ENCODE results near the gene C20orf173. TPM values are rescaled to one million over a fixed set of nuclear protein-coding genes. Genes with fewer than 3 reads are reported as not detected.
"Not testable (repeated sequence)": the region's sequence is repeated elsewhere in the genome, so short reads cannot be mapped to it uniquely, and the experiment has no call there.

C20orf173 gene
- total and polyA plus RNA-seq, 8 donors: not detected

DNA sequence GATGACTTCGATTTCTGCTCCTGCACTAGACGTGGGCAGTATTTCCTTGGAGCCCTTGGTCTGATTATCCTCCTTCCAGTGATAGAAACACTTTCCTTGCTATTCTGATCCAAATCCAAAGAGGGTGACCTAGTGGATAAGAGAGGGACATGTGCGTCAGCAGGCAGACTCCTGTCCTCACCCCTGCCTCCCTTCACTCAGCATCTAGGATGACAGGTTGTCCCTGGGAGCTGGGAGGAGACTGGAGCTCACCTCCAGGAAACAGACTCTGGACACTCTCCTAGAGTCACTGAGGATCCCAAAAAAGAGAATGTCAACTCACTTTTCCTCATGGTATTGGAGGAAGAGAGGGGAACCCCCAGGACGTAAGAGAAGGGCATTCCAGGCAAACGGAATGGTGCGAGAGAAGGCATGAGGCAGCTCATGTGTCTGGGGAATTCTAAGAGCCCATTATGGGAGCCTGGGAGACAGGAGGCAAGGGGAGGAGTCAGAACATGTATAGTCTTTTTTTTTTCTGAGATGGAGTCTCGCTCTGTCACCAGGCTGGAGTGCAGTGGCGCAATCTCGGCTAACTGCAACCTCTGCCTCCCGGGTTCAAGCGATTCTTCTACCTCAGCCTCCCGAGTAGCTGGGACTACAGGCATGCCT is 2.2 kb downstream of the C20orf173 start:
- Histone ChIP-seq H3K36me3 (no peaks in the 10 kb centered on the region), H3K9me3 (no peaks in the 10 kb centered on the region), H3K27ac (no peak overlapping the region), H3K4me3 (no peak overlapping the region), H3K4me1 (no peaks in the 10 kb centered on the region), H3K27me3 (no peaks in the 10 kb centered on the region)
- TF ChIP-seq, protein P1, sequence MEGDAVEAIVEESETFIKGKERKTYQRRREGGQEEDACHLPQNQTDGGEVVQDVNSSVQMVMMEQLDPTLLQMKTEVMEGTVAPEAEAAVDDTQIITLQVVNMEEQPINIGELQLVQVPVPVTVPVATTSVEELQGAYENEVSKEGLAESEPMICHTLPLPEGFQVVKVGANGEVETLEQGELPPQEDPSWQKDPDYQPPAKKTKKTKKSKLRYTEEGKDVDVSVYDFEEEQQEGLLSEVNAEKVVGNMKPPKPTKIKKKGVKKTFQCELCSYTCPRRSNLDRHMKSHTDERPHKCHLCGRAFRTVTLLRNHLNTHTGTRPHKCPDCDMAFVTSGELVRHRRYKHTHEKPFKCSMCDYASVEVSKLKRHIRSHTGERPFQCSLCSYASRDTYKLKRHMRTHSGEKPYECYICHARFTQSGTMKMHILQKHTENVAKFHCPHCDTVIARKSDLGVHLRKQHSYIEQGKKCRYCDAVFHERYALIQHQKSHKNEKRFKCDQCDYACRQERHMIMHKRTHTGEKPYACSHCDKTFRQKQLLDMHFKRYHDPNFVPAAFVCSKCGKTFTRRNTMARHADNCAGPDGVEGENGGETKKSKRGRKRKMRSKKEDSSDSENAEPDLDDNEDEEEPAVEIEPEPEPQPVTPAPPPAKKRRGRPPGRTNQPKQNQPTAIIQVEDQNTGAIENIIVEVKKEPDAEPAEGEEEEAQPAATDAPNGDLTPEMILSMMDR (IDR thresholded peaks at IDR 0.05): no peak
- intact Hi-C loops (cut with DNase I): no loop called here
- DNase-seq (no peak), ATAC-seq (no peak)

DNA sequence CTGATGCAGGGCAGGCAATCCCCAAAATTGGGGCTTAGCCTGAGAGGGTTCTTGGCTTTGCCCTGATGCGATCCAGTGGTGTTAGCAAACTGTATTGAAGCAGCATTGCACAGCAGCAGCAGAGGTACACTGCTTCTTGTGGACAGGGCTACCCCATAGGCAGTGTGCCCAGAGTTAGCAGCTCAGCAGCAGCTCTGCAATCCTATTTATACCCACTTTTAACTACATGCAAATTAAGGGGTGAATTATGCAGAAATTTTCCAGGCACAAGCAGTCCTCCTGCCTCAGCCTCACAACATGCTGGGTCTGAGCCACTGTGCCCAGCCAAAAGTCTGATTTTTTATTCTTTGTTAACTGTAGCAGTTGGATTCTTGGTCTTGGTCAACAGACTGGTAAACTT is 3.8 kb downstream of the C20orf173 start:
- TF ChIP-seq, protein P1 (IDR thresholded peaks at IDR 0.05): no peak
- no peak overlapping the region for H3K4me3 ChIP-seq
- no peaks in the 10 kb centered on the region for H3K36me3 ChIP-seq
- H3K9me3 ChIP-seq: no peaks in the 10 kb centered on the region
- ATAC-seq: no peak
- no peak for DNase-seq
- no peaks in the 10 kb centered on the region for H3K27me3 ChIP-seq
- no peak overlapping the region for H3K27ac ChIP-seq
- intact Hi-C loops (cut with DNase I): no loop called here
- H3K4me1 ChIP-seq: no peaks in the 10 kb centered on the region

DNA sequence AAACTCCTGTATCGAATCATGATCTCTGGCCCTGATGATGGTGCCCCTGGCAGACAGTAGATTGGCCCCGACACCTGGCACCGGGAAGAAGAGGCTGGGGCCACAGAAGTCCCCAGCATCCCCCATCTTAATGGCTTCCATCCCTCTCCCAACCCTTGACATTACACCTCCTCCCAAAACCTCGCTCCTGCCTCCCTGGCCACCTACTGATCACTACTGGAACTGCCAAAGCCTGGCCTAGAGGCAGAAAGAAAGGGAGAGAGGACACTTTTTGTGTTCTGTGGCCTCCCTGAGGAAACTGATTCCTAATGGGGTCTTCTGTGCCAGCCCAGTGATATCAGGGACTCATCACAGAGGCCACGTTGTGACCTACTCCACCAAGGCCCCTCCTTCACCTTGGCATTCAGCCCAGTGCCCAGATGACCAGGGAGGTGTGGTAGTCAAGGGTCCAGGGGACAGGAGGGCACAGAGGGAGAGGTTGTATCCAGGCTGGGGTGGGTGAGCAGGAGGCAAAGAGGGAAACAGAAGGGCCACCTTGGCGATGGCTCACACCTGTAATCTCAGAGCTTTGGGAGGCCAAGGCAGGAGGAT is 6.1 kb downstream of the C20orf173 start:
- no peaks in the 10 kb centered on the region for H3K36me3 ChIP-seq
- peak; percentile 26 for ATAC-seq
- H3K9me3 ChIP-seq: no peaks in the 10 kb centered on the region
- DNase-seq: no peak
- H3K27me3 ChIP-seq: no peaks in the 10 kb centered on the region
- intact Hi-C loops (cut with DNase I): no loop called here
- no peaks in the 10 kb centered on the region for H3K4me1 ChIP-seq
- H3K27ac ChIP-seq: no peak overlapping the region
- TF ChIP-seq, protein P1 (IDR thresholded peaks at IDR 0.05): peak; percentile 27 to 29
- H3K4me3 ChIP-seq: no peak overlapping the region

DNA sequence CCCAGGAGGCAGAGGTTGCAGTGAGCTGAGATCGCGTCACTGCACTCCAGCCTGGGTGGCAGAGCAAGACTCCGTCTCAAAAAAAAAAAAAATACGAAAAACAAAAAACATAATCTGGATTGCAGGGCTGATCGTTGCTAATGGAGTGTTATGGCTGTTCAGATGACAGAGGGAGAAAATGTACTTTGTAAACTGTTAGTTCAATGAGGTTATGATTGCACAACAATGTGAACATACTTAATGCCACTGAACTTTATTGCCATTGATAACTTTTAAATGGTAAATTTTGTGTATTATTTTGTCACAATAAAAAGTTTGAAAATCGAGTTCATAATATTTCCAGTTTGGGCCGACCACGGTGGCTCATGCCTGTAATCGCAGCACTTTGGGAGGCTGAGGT is 10.5 kb downstream of the C20orf173 start:
- Histone ChIP-seq H3K36me3 (peaks cover 0 to 11% of the 10 kb centered on the region in 2 donors), H3K4me3 (no peak overlapping the region), H3K4me1 (no peaks in the 10 kb centered on the region), H3K9me3 (no peaks in the 10 kb centered on the region), H3K27ac (no peak overlapping the region), H3K27me3 (no peaks in the 10 kb centered on the region)
- ATAC-seq (no peak), DNase-seq (peak in 1 of 4 donors; percentile 39)
- TF ChIP-seq, protein P1 (IDR thresholded peaks at IDR 0.05): no peak
- intact Hi-C loops (cut with DNase I): no loop called here

DNA sequence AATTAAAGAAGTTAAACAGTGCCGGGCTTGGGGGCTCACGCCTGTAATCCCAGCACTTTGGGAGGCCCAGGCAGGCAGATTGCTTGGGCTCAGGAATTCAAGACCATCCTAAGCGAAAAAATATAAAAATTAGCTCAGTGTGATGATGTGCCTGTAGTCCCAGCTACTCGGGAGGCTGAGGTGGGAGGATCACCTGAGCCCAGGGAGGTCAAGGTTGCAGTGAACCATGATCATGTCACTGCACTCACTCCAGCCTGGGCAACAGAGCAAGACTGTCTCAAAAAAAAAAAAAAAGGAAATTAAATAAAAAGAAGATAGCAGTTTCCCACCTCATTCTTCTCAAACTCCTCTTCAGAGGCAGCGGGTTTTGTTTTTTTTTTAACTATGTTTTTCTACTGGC is 11.7 kb downstream of the C20orf173 start:
- H3K9me3 ChIP-seq; H3K27ac ChIP-seq; ATAC-seq; intact Hi-C loops (cut with DNase I); DNase-seq; H3K27me3 ChIP-seq; H3K4me1 ChIP-seq; H3K4me3 ChIP-seq: not testable (repeated sequence)
- H3K36me3 ChIP-seq: peaks cover 0 to 22% of the 10 kb centered on the region in 2 donors
